ENCODE results near the gene RANBP3.

Gene RANBP3

DNA sequence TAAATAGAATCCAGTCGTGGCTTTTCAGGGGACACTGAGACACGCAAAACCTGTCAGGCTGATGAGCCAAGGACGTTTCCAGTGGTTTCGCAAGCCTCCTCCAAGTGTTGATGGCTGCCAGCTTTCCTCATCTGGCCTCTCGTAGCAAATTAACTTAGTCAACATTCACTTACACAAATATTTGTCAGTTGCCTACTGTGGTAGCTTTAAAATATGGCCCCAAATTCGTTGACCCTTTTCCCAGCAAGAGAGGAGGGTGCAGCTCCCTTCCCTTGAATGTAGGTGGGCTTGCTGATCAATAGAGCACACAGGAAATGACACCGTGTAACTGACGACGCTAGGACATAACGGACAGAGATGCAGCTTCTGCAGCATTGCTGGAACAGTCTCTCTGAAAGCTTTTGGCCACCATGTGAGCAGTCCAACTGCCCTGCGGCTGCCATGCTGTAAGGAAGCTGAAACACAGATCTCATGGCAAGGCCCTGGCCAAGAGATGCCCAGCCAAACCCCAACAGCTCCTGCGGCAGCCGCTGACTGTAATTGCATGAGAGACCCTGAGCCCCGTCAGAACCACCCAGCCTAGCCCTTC lies 5.5 kb upstream of the RANBP3 start:
- no peak for DNase-seq (ENCODE audit: extremely low read depth, insufficient read length)
- TF ChIP-seq, protein P1, sequence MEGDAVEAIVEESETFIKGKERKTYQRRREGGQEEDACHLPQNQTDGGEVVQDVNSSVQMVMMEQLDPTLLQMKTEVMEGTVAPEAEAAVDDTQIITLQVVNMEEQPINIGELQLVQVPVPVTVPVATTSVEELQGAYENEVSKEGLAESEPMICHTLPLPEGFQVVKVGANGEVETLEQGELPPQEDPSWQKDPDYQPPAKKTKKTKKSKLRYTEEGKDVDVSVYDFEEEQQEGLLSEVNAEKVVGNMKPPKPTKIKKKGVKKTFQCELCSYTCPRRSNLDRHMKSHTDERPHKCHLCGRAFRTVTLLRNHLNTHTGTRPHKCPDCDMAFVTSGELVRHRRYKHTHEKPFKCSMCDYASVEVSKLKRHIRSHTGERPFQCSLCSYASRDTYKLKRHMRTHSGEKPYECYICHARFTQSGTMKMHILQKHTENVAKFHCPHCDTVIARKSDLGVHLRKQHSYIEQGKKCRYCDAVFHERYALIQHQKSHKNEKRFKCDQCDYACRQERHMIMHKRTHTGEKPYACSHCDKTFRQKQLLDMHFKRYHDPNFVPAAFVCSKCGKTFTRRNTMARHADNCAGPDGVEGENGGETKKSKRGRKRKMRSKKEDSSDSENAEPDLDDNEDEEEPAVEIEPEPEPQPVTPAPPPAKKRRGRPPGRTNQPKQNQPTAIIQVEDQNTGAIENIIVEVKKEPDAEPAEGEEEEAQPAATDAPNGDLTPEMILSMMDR (IDR thresholded peaks at IDR 0.05; ENCODE audit: insufficient read depth, low read length, poor library complexity, severe bottlenecking): no peak

DNA sequence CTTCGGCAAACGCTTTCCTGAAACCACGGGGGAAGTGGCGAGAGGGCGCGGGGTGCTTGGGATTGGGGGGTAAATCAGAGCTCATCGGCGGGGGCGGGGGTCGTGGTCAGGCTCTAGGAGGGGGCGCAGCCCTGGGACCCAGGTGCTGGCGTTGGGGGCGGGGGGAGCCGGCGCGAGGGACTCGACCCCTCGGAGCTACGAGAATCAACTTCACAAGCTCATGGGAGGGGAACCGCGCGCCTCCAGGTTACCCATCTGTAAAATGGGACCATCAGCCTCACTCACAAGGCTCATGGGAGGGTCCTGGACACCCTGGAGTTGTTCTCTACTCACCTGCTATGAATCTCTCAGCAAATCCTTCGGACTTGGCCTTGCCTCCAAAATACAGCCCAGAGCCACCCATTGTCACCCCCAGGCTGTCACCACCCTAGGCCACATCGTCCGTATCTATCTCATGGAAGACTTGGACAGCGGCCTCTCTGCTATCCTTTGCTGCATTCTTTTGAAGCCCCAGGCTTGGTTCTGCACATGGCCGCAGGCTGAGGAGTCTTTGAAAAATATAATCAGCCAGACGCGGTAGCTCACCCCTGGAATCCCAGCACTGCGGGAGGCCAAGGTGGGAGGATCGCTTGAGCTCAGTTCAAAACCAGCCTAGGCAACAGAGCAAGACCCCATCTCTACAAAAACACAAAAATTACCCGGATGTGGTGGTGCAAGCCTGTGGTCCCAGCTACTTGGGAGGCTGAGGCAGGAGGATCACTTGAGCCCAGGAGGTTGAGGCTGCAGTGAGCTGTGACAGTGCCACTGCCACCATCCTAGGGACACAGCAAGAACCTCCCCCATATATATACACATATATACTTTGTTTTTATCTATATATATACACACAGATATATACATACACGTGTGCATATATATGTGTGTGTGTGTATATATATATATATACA lies 939 bp upstream of the RANBP3 start:
- DNase-seq (ENCODE audit: extremely low read depth, insufficient read length): no peak
- no peaks in the 10 kb centered on the region for H3K27me3 ChIP-seq (replicated peaks; ENCODE audit: control insufficient read depth, insufficient read depth, low read length)
- TF ChIP-seq, protein P1 (IDR thresholded peaks at IDR 0.05; ENCODE audit: insufficient read depth, low read length, poor library complexity, severe bottlenecking): no peak
- H3K36me3 ChIP-seq (ENCODE audit: control insufficient read depth, insufficient read depth, low read length): peaks cover under 1% of the 10 kb centered on the region
- peak overlapping the region; percentile 94 for H3K4me3 ChIP-seq (replicated peaks; ENCODE audit: low read depth, low read length)

More for the DNA sequence above, 5.5 kb upstream of the RANBP3 start:
- no peaks in the 10 kb centered on the region for H3K27me3 ChIP-seq (replicated peaks; ENCODE audit: control insufficient read depth, insufficient read depth, low read length)
- no peaks in the 10 kb centered on the region for H3K36me3 ChIP-seq (ENCODE audit: control insufficient read depth, insufficient read depth, low read length)
- no peak overlapping the region for H3K4me3 ChIP-seq (replicated peaks; ENCODE audit: low read depth, low read length)

DNA sequence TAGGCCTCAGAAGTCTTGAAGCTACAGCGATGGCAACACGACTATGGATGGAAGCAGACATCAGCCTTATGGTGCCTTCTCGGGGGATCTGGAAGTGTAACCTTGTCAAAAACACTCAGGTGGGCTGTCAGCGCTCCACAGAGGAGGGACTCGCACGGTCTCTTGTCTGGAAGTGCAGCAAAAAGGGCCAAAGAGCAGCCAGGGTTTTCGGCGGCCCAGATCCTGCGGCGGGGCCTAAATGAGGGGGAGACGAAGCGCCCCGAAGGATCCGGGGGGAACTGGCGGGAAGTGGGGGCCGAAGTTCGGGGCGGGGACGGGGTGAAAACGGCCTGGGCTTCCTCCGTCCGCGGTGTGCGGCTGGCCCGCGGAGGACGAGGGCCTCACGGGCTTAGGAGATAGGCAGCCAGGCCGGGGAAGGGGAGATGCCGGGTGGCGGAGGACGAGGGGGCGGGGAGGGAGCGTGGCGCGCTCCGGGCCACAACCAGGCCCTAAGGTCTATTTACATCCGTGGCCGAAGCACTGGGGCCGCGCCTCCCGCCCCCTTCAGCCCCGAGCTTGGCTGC lies 637 bp downstream of the RANBP3 start:
- peaks cover 7% of the 10 kb centered on the region for H3K36me3 ChIP-seq (ENCODE audit: control insufficient read depth, insufficient read depth, low read length)
- no peaks in the 10 kb centered on the region for H3K27me3 ChIP-seq (replicated peaks; ENCODE audit: control insufficient read depth, insufficient read depth, low read length)
- TF ChIP-seq, protein P1 (IDR thresholded peaks at IDR 0.05; ENCODE audit: insufficient read depth, low read length, poor library complexity, severe bottlenecking): no peak
- peak overlapping the region; percentile 95 for H3K4me3 ChIP-seq (replicated peaks; ENCODE audit: low read depth, low read length)
- DNase-seq (ENCODE audit: extremely low read depth, insufficient read length): no peak

DNA sequence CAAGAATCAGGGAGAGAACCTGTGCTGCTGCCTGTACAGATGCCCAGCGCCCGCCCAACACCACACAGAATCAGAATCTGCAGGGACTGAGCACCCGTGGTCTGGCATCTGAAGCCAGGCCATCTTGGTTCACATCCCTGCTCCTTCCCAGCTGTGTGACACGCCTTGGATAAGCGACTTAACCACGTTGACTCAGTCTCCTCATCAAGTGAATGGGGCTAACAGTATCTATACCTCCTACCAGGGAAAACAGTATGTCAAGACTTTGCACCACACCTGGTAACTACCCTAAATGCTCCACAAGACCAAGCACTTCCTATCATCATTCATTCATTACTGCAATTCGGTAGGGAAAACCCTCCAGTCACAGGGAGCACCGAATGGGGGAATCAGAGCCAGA lies 1.2 kb downstream of the RANBP3 start:
- no peak for DNase-seq (ENCODE audit: extremely low read depth, insufficient read length)
- no peaks in the 10 kb centered on the region for H3K27me3 ChIP-seq (replicated peaks; ENCODE audit: control insufficient read depth, insufficient read depth, low read length)
- TF ChIP-seq, protein P1 (IDR thresholded peaks at IDR 0.05; ENCODE audit: insufficient read depth, low read length, poor library complexity, severe bottlenecking): no peak
- H3K4me3 ChIP-seq (replicated peaks; ENCODE audit: low read depth, low read length): peak overlapping the region; percentile 95
- peaks cover 7% of the 10 kb centered on the region for H3K36me3 ChIP-seq (ENCODE audit: control insufficient read depth, insufficient read depth, low read length)

DNA sequence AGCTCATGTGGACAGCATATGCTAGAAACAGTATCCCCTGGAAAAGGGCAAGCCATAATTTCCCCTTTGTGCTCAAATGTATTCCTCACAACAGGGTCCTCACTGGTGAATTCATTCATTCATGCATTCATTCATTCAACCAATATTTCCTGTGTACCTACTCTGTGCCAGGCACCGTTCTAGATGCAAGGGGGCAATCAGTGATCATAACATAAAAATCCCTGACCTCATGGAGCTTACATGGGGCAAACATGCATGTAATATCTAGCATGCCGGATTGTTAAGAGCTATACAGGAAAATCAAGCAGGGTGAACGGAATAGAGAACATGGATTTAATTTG lies 2.6 kb downstream of the RANBP3 start:
- no peaks in the 10 kb centered on the region for H3K27me3 ChIP-seq (replicated peaks; ENCODE audit: control insufficient read depth, insufficient read depth, low read length)
- H3K4me3 ChIP-seq (replicated peaks; ENCODE audit: low read depth, low read length): no peak overlapping the region; the same call in 1 of the 2 replicates
- H3K36me3 ChIP-seq (ENCODE audit: control insufficient read depth, insufficient read depth, low read length): peaks cover 7% of the 10 kb centered on the region
- TF ChIP-seq, protein P1 (IDR thresholded peaks at IDR 0.05; ENCODE audit: insufficient read depth, low read length, poor library complexity, severe bottlenecking): no peak
- DNase-seq (ENCODE audit: extremely low read depth, insufficient read length): no peak
